ENCODE data around the gene KLK4.

The KLK4 gene

GRCh38 chr19:50878851-50879250, 32.3 kb downstream of the KLK4 start:
- DNase-seq, result no peak

DNA sequence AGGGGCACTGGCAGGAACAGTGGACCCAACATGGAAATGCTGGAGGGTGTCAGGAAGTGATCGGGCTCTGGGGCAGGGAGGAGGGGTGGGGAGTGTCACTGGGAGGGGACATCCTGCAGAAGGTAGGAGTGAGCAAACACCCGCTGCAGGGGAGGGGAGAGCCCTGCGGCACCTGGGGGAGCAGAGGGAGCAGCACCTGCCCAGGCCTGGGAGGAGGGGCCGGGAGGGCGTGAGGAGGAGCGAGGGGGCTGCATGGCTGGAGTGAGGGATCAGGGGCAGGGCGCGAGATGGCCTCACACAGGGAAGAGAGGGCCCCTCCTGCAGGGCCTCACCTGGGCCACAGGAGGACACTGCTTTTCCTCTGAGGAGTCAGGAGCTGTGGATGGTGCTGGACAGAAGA, 33.9 kb downstream of the KLK4 start:
- no peak for DNase-seq

DNA sequence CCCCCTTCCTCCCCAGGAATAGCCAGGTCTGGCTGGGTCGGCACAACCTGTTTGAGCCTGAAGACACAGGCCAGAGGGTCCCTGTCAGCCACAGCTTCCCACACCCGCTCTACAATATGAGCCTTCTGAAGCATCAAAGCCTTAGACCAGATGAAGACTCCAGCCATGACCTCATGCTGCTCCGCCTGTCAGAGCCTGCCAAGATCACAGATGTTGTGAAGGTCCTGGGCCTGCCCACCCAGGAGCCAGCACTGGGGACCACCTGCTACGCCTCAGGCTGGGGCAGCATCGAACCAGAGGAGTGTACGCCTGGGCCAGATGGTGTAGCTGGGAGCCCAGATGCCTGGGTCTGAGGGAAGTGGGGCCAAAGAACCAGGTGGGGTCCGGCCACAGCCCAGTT, 34.7 kb downstream of the KLK4 start:
- DNase-seq, result no peak

DNA sequence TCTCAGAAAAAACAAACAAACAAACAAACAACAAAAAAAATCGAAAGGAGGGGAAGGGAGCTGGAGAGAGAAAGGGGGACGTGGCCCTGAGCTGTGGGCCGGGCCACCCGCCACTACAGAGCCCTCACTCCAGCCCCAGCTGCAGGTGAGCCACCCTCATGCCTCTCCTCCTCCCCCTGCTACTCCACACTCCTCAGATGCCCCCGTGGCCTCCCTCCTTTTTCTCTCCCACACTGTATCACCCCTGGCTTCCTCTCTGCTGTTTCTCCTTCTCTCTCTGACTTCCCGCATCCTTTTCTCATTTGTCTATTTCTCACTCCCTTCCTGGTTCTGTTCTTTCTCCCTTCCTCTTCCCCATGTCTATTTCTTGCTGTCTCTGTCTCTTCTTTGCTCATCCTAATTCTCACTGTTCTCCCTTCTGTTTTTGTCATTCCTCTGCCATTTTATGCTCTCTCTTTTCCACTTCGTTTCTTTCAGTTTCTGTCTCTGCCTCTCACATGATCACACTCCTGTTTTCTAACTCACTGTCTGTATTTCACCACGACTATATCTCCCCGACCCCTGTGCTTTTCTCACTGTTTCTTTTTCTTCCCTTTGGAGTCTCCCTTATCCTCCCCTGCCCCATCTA, 35.3 kb downstream of the KLK4 start:
- no peak for DNase-seq

GRCh38 chr19:50874211-50874610, 37.0 kb downstream of the KLK4 start:
- no peak for DNase-seq

GRCh38 chr19:50873056-50873455, 38.1 kb downstream of the KLK4 start, which contains the start of gene KLK2:
KLK2 (plus strand) TSS chr19:50873439; CDS start chr19:50873474, 35 bp downstream.
- DNase-seq, result no peak

- DNase-seq, result no peak
These were observed 40.6 kb downstream of the KLK4 start for GRCh38 chr19:50870417-50871089.

- no peak for DNase-seq
These were observed 41.7 kb downstream of the KLK4 start for GRCh38 chr19:50869479-50869878.

DNA sequence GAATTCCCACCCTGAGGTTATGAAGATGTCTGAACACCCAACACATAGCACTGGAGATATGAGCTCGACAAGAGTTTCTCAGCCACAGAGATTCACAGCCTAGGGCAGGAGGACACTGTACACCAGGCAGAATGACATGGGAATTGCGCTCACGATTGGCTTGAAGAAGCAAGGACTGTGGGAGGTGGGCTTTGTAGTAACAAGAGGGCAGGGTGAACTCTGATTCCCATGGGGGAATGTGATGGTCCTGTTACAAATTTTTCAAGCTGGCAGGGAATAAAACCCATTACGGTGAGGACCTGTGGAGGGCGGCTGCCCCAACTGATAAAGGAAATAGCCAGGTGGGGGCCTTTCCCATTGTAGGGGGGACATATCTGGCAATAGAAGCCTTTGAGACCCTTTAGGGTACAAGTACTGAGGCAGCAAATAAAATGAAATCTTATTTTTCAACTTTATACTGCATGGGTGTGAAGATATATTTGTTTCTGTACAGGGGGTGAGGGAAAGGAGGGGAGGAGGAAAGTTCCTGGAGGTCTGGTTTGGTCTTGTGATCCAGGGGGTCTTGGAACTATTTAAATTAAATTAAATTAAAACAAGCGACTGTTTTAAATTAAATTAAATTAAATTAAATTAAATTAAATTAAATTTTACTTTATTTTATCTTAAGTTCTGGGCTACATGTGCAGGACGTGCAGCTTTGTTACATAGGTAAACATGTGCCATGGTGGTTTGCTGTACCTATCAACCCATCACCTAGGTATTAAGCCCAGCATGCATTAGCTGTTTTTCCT, 49.5 kb downstream of the KLK4 start:
- no peak for DNase-seq

DNA sequence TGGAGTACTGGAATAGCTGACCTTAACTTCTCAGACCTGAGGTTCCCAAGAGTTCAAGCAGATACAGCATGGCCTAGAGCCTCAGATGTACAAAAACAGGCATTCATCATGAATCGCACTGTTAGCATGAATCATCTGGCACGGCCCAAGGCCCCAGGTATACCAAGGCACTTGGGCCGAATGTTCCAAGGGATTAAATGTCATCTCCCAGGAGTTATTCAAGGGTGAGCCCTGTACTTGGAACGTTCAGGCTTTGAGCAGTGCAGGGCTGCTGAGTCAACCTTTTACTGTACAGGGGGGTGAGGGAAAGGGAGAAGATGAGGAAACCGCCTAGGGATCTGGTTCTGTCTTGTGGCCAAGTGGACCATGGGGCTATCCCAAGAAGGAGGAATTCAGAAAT, 50.2 kb downstream of the KLK4 start:
- DNase-seq, result no peak

DNA sequence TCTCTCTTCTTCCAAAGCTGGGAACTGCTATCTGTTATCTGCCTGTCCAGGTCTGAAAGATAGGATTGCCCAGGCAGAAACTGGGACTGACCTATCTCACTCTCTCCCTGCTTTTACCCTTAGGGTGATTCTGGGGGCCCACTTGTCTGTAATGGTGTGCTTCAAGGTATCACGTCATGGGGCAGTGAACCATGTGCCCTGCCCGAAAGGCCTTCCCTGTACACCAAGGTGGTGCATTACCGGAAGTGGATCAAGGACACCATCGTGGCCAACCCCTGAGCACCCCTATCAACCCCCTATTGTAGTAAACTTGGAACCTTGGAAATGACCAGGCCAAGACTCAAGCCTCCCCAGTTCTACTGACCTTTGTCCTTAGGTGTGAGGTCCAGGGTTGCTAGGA, 51.3 kb downstream of the KLK4 start:
- no peak for DNase-seq

DNA sequence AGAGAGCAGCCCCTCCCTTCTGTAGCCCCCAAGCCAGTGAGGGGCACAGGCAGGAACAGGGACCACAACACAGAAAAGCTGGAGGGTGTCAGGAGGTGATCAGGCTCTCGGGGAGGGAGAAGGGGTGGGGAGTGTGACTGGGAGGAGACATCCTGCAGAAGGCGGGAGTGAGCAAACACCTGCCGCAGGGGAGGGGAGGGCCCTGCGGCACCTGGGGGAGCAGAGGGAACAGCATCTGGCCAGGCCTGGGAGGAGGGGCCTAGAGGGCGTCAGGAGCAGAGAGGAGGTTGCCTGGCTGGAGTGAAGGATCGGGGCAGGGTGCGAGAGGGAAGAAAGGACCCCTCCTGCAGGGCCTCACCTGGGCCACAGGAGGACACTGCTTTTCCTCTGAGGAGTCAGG, 52.3 kb downstream of the KLK4 start:
- DNase-seq, result no peak

DNA sequence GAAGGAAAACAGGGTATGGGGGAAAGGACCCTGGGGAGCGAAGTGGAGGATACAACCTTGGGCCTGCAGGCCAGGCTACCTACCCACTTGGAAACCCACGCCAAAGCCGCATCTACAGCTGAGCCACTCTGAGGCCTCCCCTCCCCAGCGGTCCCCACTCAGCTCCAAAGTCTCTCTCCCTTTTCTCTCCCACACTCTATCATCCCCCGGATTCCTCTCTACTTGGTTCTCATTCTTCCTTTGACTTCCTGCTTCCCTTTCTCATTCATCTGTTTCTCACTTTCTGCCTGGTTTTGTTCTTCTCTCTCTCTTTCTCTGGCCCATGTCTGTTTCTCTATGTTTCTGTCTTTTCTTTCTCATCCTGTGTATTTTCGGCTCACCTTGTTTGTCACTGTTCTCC, 53.8 kb downstream of the KLK4 start:
- no peak for DNase-seq
